Heart left ventricle (tissue), 13 donors: ENCODE measurements around the gene SYNDIG1L.
A peak's percentile ranks its signal among the peaks of the same experiment; 100 is the strongest.

Experiments used
- CTCF ChIP-seq, 12 donors: fragments of 200-600 bp; sonication (generic) in 4 of 12; IDR thresholded peaks; one replicate each; pipeline versions ENCODE4 v1.5.0 to v1.8.0; 2018 to 2022; ENCODE audit warnings: antibody characterized with exemption in 12 of 12, mild to moderate bottlenecking in 5 of 12
- POLR2A ChIP-seq, 2 donors: fragments of 450-650 bp; IDR thresholded peaks; one replicate each; pipeline ENCODE4 v1.6.1; 2017; ENCODE audit warnings: antibody characterized with exemption in 2 of 2, mild to moderate bottlenecking in 2 of 2, moderate library complexity in 2 of 2
- donor health status: ischemic (EF 13 %, LVEDD 7.1; RV severe dilation, severe dysfunction).
- donor health status: DM: no; HTN: yes; CAD: no.
- donor health status: DM: no; HTN: no; CAD: no.
- donor health status: ischemic (EF 25% LVEDD 6.9; RV normal size, moderate dysfunction).
- donor health status: ischemic (EF 25% LVEDD 5.7; RV mildly dilated, moderate dysfunction).
- donor health status: ischemic (EF 35%, LVEDD 5.7; RV mildly dilated, moderate dysfunction).
- donor health status: nonischemic (EF 11% LVEDD 7.7; RV severe dilation, severe dysfunction).
- donor health status: DM: yes; HTN: yes; CAD: no.
- donor health status: PGD.
- donor health status: ischemic (EF 29% LVEDD 5.4; RV normal size, mild dysfunction).
- donor health status: nonischemic (EF 23%, LVEDD 6.1; RV moderate dilation, normal function).

- TF ChIP-seq CTCF (IDR thresholded peaks at IDR 0.05) (peak in 11 of 12 donors; percentile 18 to 54 (median 35)), POLR2A (IDR thresholded peaks at IDR 0.05) (no peak)
Observed at GRCh38 chr14:74459289-74459946, 33.4 kb upstream of the SYNDIG1L start.
